ENCODE measurements around the gene POU4F3.

- TF ChIP-seq POLR2A (IDR thresholded peaks at IDR 0.05) (no peak), CTCF (IDR thresholded peaks at IDR 0.05) (no peak)
Measured at GRCh38 chr5:146313027-146313426, 25.6 kb upstream of the POU4F3 start.
